GM19193 (cell line): ENCODE results near the gene OCA2.

ENCODE experiments used
- POLR2A ChIP-seq: IDR thresholded peaks from 4 replicates; pipeline ENCODE4 v1.6.1; 2011; ENCODE audit not compliant: insufficient read depth, insufficient read length; ENCODE audit errors: extremely low read depth

The OCA2 gene

GRCh38 chr15:27932600-27932999 is 166.5 kb downstream of the OCA2 start:
- no peak for TF ChIP-seq POLR2A

GRCh38 chr15:27928386-27928785 is 170.7 kb downstream of the OCA2 start:
- no peak for TF ChIP-seq POLR2A

GRCh38 chr15:27912283-27912682 is 186.8 kb downstream of the OCA2 start:
- no peak for TF ChIP-seq POLR2A

GRCh38 chr15:27906802-27907201 is 192.3 kb downstream of the OCA2 start:
- no peak for TF ChIP-seq POLR2A

GRCh38 chr15:27903405-27903804 is 195.7 kb downstream of the OCA2 start:
- TF ChIP-seq POLR2A: no peak

GRCh38 chr15:27902680-27903385 is 196.3 kb downstream of the OCA2 start:
- TF ChIP-seq POLR2A: no peak

- no peak for TF ChIP-seq POLR2A
These were observed 199.4 kb downstream of the OCA2 start for GRCh38 chr15:27899583-27900285.

- TF ChIP-seq POLR2A: no peak
These were observed 201.6 kb downstream of the OCA2 start for GRCh38 chr15:27897481-27897880.

GRCh38 chr15:27894645-27895044 is 204.5 kb downstream of the OCA2 start:
- TF ChIP-seq POLR2A: no peak

GRCh38 chr15:27889258-27889657 is 209.9 kb downstream of the OCA2 start:
- TF ChIP-seq POLR2A: no peak

GRCh38 chr15:27885201-27885600 is 213.9 kb downstream of the OCA2 start:
- no peak for TF ChIP-seq POLR2A

GRCh38 chr15:27884726-27885125 is 214.4 kb downstream of the OCA2 start:
- TF ChIP-seq POLR2A: no peak

GRCh38 chr15:27878841-27879240 is 220.3 kb downstream of the OCA2 start:
- no peak for TF ChIP-seq POLR2A

GRCh38 chr15:27873828-27874227 is 225.3 kb downstream of the OCA2 start:
- TF ChIP-seq POLR2A: no peak

GRCh38 chr15:27873039-27873438 is 226.1 kb downstream of the OCA2 start:
- TF ChIP-seq POLR2A: no peak

- no peak for TF ChIP-seq POLR2A
These were observed 226.8 kb downstream of the OCA2 start for GRCh38 chr15:27872355-27872754.
